HG02678 (cell line): ENCODE data around the gene OR51E1.

ENCODE experiments used
- ATAC-seq: cut with Tn5 transposase; IDR thresholded peaks from one replicate; pipeline ENCODE4 v1.9.1; 2021; ENCODE audit warnings: mild to moderate bottlenecking, moderate library complexity; ENCODE audit not compliant: unreplicated experiment

OR51E1 gene

DNA sequence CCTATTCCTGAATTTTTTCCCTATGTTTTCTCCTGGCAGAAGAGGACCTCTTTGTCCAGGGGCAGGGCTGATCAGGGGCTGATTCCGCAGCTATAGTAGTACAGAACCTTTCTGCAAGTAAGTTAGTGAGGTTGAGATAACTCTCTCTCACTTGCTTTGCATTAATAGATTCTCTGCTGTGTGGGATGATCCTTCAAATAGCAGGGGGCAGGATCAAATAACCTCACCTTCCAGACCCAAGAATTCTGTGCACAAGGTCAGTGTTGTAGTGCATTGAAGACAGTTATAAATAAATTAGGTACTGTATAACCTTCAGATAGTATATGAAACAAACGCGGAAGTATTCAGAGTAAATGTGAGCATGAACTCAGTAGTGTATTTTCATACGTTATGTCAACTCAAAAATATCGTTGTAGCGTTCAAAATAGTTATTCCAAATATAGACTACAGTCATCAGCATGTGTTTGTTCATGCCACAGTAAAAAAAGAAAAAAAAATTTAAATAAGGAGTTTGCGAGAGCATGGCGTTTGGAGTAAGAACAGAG lies 61.1 kb downstream of the OR51E1 start:
- no peak for ATAC-seq
